Measurements from ENCODE around the gene CTNNA2.

Gene CTNNA2

GRCh38 chr2:79830501-79830900, 317.6 kb downstream of the CTNNA2 start:
- H3K9ac ChIP-seq (ENCODE audit: low read length): no peak overlapping the region
- H3K27me3 ChIP-seq (replicated peaks; ENCODE audit: control insufficient read depth, insufficient read depth, low read length): no peaks in the 10 kb centered on the region
- no peaks in the 10 kb centered on the region for H3K36me3 ChIP-seq (ENCODE audit: control insufficient read depth, insufficient read depth, low read length, severe bottlenecking)
- no peaks in the 10 kb centered on the region for H3K9me3 ChIP-seq (ENCODE audit: control insufficient read depth, low read length)
- H3K4me3 ChIP-seq (ENCODE audit: low read length): no peak overlapping the region
- H3K4me1 ChIP-seq (ENCODE audit: control insufficient read depth, insufficient read depth, low read length): no peaks in the 10 kb centered on the region
- DNase-seq (ENCODE audit: low read depth): no peak

GRCh38 chr2:79831961-79832360, 319.1 kb downstream of the CTNNA2 start:
- H3K36me3 ChIP-seq (ENCODE audit: control insufficient read depth, insufficient read depth, low read length, severe bottlenecking): no peaks in the 10 kb centered on the region
- H3K9me3 ChIP-seq (ENCODE audit: control insufficient read depth, low read length): no peaks in the 10 kb centered on the region
- H3K4me1 ChIP-seq (ENCODE audit: control insufficient read depth, insufficient read depth, low read length): no peaks in the 10 kb centered on the region
- DNase-seq (ENCODE audit: low read depth): no peak
- no peak overlapping the region for H3K9ac ChIP-seq (ENCODE audit: low read length)
- H3K4me3 ChIP-seq (ENCODE audit: low read length): no peak overlapping the region
- no peaks in the 10 kb centered on the region for H3K27me3 ChIP-seq (replicated peaks; ENCODE audit: control insufficient read depth, insufficient read depth, low read length)

- H3K4me1 ChIP-seq (ENCODE audit: control insufficient read depth, insufficient read depth, low read length): no peaks in the 10 kb centered on the region
- H3K27me3 ChIP-seq (replicated peaks; ENCODE audit: control insufficient read depth, insufficient read depth, low read length): no peaks in the 10 kb centered on the region
- H3K9ac ChIP-seq (ENCODE audit: low read length): no peak overlapping the region
- no peaks in the 10 kb centered on the region for H3K9me3 ChIP-seq (ENCODE audit: control insufficient read depth, low read length)
- H3K4me3 ChIP-seq (ENCODE audit: low read length): no peak overlapping the region
- DNase-seq (ENCODE audit: low read depth): no peak
- no peaks in the 10 kb centered on the region for H3K36me3 ChIP-seq (ENCODE audit: control insufficient read depth, insufficient read depth, low read length, severe bottlenecking)
These were observed 319.8 kb downstream of the CTNNA2 start for GRCh38 chr2:79832511-79833234.

DNA sequence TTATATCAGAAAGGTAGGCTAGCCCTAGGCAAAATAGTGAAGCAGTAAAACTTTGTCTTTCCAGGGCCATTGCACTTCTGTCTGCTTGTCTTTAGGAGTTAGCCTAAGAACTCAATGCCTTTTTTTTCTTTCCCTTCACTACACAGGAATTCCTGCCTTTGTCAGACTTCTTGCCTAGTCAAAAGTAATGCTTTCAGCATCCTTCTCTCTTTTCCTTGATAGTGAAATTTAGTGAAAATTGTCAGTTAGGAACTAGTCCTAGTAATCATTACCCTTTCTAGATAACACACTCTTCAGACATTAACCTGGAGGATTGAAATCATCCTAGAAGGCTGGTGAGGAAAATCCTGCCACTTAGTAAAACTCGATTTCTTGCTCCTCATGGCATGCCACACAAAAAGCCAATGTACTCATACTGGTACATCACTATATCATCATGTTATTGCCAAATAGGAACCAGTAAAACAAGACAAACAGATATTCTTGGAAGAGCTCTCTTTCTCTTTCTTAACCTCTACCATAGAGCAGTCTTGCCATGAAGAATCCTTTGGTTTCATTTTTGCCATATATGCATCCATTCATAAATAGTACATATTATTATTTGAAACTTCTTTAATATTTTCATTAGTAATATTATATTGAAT, 320.5 kb downstream of the CTNNA2 start:
- no peaks in the 10 kb centered on the region for H3K9me3 ChIP-seq (ENCODE audit: control insufficient read depth, low read length)
- no peak for DNase-seq (ENCODE audit: low read depth)
- no peak overlapping the region for H3K4me3 ChIP-seq (ENCODE audit: low read length)

DNA sequence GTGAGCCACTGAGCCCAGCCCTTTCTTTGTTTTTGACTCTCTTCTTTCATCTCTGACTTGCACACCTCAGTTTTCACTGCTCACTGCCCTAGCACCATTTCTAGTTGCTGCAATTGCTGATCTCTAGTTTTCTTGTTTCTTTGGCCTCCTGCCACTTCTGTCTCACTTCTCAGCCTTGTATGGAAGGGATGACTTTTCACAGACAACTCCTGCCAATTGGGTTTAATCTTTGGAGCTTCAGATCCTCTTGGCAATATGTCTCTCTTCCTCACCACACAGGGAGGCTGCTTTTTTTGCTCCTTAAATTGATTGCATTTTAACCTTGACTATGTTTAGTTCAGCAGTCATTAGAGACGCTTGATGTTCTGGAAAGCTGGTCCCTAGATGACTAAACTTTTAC, 323.1 kb downstream of the CTNNA2 start:
- peaks cover 4% of the 10 kb centered on the region for H3K9me3 ChIP-seq (ENCODE audit: control insufficient read depth, low read length)
- no peak for DNase-seq (ENCODE audit: low read depth)
- no peaks in the 10 kb centered on the region for H3K27me3 ChIP-seq (replicated peaks; ENCODE audit: control insufficient read depth, insufficient read depth, low read length)
- no peak overlapping the region for H3K4me3 ChIP-seq (ENCODE audit: low read length)
- H3K36me3 ChIP-seq (ENCODE audit: control insufficient read depth, insufficient read depth, low read length, severe bottlenecking): no peaks in the 10 kb centered on the region
- no peak overlapping the region for H3K9ac ChIP-seq (ENCODE audit: low read length)
- no peaks in the 10 kb centered on the region for H3K4me1 ChIP-seq (ENCODE audit: control insufficient read depth, insufficient read depth, low read length)

More for the DNA sequence above, 320.5 kb downstream of the CTNNA2 start:
- Histone ChIP-seq H3K27me3 (replicated peaks; ENCODE audit: control insufficient read depth, insufficient read depth, low read length) (no peaks in the 10 kb centered on the region), H3K4me1 (ENCODE audit: control insufficient read depth, insufficient read depth, low read length) (no peaks in the 10 kb centered on the region), H3K36me3 (ENCODE audit: control insufficient read depth, insufficient read depth, low read length, severe bottlenecking) (no peaks in the 10 kb centered on the region), H3K9ac (ENCODE audit: low read length) (no peak overlapping the region)

DNA sequence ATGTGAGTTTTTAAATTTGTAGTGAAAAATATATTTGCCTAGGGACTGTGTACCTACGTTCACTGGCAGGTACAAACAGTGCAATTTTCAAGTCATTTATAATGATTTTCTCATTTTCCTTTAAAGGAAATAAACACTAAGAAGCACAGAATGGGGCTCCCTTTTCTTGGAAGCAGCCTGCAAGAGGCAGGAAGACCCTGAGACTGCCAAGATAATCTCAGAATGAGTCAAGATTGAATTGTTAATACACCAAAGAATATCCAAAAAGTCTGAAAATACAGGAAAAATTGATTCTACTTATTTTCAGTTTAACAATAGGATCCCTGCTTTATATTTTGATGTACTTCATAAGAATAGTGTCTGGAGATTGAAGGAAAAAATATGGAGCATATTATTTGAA, 331.2 kb downstream of the CTNNA2 start:
- Histone ChIP-seq H3K9ac (ENCODE audit: low read length) (no peak overlapping the region), H3K9me3 (ENCODE audit: control insufficient read depth, low read length) (no peaks in the 10 kb centered on the region), H3K36me3 (ENCODE audit: control insufficient read depth, insufficient read depth, low read length, severe bottlenecking) (no peaks in the 10 kb centered on the region), H3K4me1 (ENCODE audit: control insufficient read depth, insufficient read depth, low read length) (no peaks in the 10 kb centered on the region), H3K27me3 (replicated peaks; ENCODE audit: control insufficient read depth, insufficient read depth, low read length) (no peaks in the 10 kb centered on the region), H3K4me3 (ENCODE audit: low read length) (no peak overlapping the region)
- no peak for DNase-seq (ENCODE audit: low read depth)

GRCh38 chr2:79846878-79847277, 334.0 kb downstream of the CTNNA2 start:
- H3K4me3 ChIP-seq (ENCODE audit: low read length): no peak overlapping the region
- no peaks in the 10 kb centered on the region for H3K36me3 ChIP-seq (ENCODE audit: control insufficient read depth, insufficient read depth, low read length, severe bottlenecking)
- H3K4me1 ChIP-seq (ENCODE audit: control insufficient read depth, insufficient read depth, low read length): no peaks in the 10 kb centered on the region
- DNase-seq (ENCODE audit: low read depth): no peak
- peaks cover 3% of the 10 kb centered on the region for H3K27me3 ChIP-seq (replicated peaks; ENCODE audit: control insufficient read depth, insufficient read depth, low read length)
- H3K9me3 ChIP-seq (ENCODE audit: control insufficient read depth, low read length): no peaks in the 10 kb centered on the region
- no peak overlapping the region for H3K9ac ChIP-seq (ENCODE audit: low read length)

- H3K4me3 ChIP-seq (ENCODE audit: low read length): no peak overlapping the region
- H3K9ac ChIP-seq (ENCODE audit: low read length): no peak overlapping the region
- H3K36me3 ChIP-seq (ENCODE audit: control insufficient read depth, insufficient read depth, low read length, severe bottlenecking): no peaks in the 10 kb centered on the region
- DNase-seq (ENCODE audit: low read depth): no peak
- no peaks in the 10 kb centered on the region for H3K9me3 ChIP-seq (ENCODE audit: control insufficient read depth, low read length)
- no peaks in the 10 kb centered on the region for H3K4me1 ChIP-seq (ENCODE audit: control insufficient read depth, insufficient read depth, low read length)
- H3K27me3 ChIP-seq (replicated peaks; ENCODE audit: control insufficient read depth, insufficient read depth, low read length): peaks cover 3% of the 10 kb centered on the region
These were observed 336.4 kb downstream of the CTNNA2 start for GRCh38 chr2:79849241-79849640.

GRCh38 chr2:79849949-79850348, 337.1 kb downstream of the CTNNA2 start:
- Histone ChIP-seq H3K4me3 (ENCODE audit: low read length) (no peak overlapping the region), H3K9ac (ENCODE audit: low read length) (no peak overlapping the region), H3K27me3 (replicated peaks; ENCODE audit: control insufficient read depth, insufficient read depth, low read length) (peaks cover 3% of the 10 kb centered on the region), H3K9me3 (ENCODE audit: control insufficient read depth, low read length) (no peaks in the 10 kb centered on the region), H3K4me1 (ENCODE audit: control insufficient read depth, insufficient read depth, low read length) (no peaks in the 10 kb centered on the region), H3K36me3 (ENCODE audit: control insufficient read depth, insufficient read depth, low read length, severe bottlenecking) (no peaks in the 10 kb centered on the region)
- DNase-seq (ENCODE audit: low read depth): no peak

DNA sequence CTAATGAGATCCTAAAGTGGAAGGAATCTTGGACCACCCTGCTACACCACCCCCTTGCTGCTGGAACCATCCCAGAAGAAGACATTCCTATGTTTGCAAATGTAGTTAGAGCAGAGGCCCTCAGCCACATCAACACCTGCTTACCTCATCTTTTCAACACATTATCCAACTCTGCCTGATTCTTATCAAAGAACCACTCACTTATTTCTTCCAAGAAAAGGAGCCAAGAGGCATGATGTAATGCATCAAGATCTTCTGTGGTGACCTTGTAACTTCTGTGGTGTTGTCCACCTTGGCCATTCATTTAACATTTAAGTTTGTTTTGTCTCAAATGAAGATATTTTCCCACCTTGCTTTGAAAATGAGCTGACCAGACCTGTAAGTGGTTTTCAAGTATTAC, 338.1 kb downstream of the CTNNA2 start:
- Histone ChIP-seq H3K4me1 (ENCODE audit: control insufficient read depth, insufficient read depth, low read length) (no peaks in the 10 kb centered on the region), H3K9me3 (ENCODE audit: control insufficient read depth, low read length) (no peaks in the 10 kb centered on the region), H3K4me3 (ENCODE audit: low read length) (no peak overlapping the region), H3K9ac (ENCODE audit: low read length) (no peak overlapping the region), H3K36me3 (ENCODE audit: control insufficient read depth, insufficient read depth, low read length, severe bottlenecking) (no peaks in the 10 kb centered on the region), H3K27me3 (replicated peaks; ENCODE audit: control insufficient read depth, insufficient read depth, low read length) (peaks cover 12% of the 10 kb centered on the region)
- DNase-seq (ENCODE audit: low read depth): no peak

DNA sequence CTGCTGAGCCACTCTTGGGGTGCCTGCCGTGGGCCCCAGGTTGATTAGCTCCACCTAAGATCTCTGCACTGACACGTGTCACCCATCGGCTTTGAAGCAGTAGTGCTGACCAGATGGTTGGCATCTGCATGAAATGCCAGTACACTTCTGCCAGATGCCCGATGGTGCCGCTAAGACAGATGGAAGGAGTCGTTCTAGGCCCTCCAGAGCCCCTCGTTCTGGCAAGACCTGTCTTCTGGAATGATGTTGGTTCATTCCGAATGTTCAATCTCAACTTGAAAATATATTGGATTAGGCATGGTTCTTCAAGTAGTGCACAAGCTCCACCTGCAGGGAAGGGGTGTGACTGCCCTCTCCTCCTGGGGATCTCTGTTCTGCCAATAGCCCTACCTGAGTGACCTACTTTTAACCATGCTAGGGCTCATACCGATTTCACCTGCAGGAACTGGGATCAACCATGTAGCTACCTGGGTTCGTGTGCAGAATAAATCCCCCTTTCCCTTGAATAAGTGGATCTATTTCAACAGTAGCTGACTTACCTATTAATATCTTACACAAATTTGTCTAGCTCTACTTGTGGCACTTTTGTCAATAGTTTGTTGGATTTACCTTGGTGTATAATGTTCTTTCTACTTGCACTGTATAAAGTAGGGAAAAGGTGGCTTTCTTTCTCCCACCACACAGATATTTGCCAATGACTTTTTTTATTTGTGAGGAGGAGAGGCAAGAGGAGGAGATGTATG, 342.6 kb downstream of the CTNNA2 start:
- peaks cover 16% of the 10 kb centered on the region for H3K27me3 ChIP-seq (replicated peaks; ENCODE audit: control insufficient read depth, insufficient read depth, low read length)
- H3K4me3 ChIP-seq (ENCODE audit: low read length): no peak overlapping the region
- H3K36me3 ChIP-seq (ENCODE audit: control insufficient read depth, insufficient read depth, low read length, severe bottlenecking): no peaks in the 10 kb centered on the region
- DNase-seq (ENCODE audit: low read depth): no peak
- no peak overlapping the region for H3K9ac ChIP-seq (ENCODE audit: low read length)
- no peaks in the 10 kb centered on the region for H3K9me3 ChIP-seq (ENCODE audit: control insufficient read depth, low read length)
- no peaks in the 10 kb centered on the region for H3K4me1 ChIP-seq (ENCODE audit: control insufficient read depth, insufficient read depth, low read length)

All from adipocyte (in vitro differentiated cells).